Immature natural killer cell (primary cell): Measurements from ENCODE around the gene CIT. TPM values are rescaled to one million over a fixed set of nuclear protein-coding genes. Genes with fewer than 3 reads are reported as not detected.

ENCODE experiments used
- DNase-seq, 3 donors: peaks; one replicate each; pipeline ENCODE4 v3.0.0; 2022; ENCODE audit warnings: mixed read lengths in 1 of 3
- H3K27ac Mint-ChIP-seq, 6 donors: one replicate each; pipeline ENCODE4 v1.8.0; 2020; ENCODE audit warnings: mixed read lengths in 6 of 6, mild to moderate bottlenecking in 5 of 6, inconsistent platforms in 4 of 6, moderate library complexity in 3 of 6
- H3K27me3 Mint-ChIP-seq, 3 donors: one replicate each; pipeline ENCODE4 v1.8.0; 2020 to 2021; ENCODE audit warnings: low read depth in 3 of 3, mild to moderate bottlenecking in 3 of 3, mixed read lengths in 3 of 3, moderate library complexity in 3 of 3, inconsistent platforms in 1 of 3
- H3K36me3 Mint-ChIP-seq, 3 donors: one replicate each; pipeline ENCODE4 v1.8.0; 2020; ENCODE audit warnings: mixed read lengths in 3 of 3, inconsistent platforms in 2 of 3, mild to moderate bottlenecking in 2 of 3
- H3K4me1 Mint-ChIP-seq, 2 donors: one replicate each; pipeline ENCODE4 v1.8.0; 2020; ENCODE audit warnings: inconsistent platforms in 2 of 2, mild to moderate bottlenecking in 2 of 2, mixed read lengths in 2 of 2, moderate library complexity in 1 of 2
- H3K4me3 Mint-ChIP-seq, 5 donors: one replicate each; pipeline ENCODE4 v1.8.0; 2020; ENCODE audit warnings: mild to moderate bottlenecking in 5 of 5, mixed read lengths in 5 of 5, inconsistent platforms in 3 of 5, moderate library complexity in 3 of 5
- H3K9me3 Mint-ChIP-seq, 6 donors: one replicate each; pipeline ENCODE4 v1.8.0; 2020; ENCODE audit warnings: mild to moderate bottlenecking in 6 of 6, mixed read lengths in 6 of 6, inconsistent platforms in 4 of 6, moderate library complexity in 3 of 6
- polyA plus RNA-seq, 3 donors: library from polyadenylated mRNA; unstranded; fragments of 300-500 nt; fragmentation: Illumina TruSeq; gene quantifications; one replicate each; pipeline ENCODE4 v1.2.3, GENCODE V29; 2021

Gene CIT
- polyA plus RNA-seq, 3 donors from 2014 or later = 0.75 TPM; not detected in 2

DNA sequence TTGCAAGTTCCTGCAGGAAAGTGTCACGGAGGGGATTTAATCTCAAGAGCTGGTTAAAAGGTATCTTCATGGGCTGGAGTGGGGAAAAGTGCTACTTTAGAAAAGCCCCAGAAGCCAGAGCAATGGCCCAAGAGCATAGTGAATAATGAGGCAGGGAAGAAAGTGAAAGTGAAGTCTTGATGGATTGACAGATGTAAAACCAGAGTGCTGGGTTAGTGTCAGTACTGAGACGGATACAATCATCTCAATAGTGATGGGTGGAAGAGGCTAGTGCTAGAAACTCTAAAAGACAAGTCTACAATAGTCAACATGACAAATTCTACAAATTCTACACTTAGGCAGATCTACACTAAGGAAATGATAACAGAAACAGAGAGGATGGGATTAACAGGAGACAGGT, 68.1 kb downstream of the CIT start:
- Mint-ChIP-seq H3K27ac (peak overlapping the region in 1 of 6 donors; percentile 19), H3K4me3 (no peak overlapping the region), H3K36me3 (peaks cover 0 to 9% (median 5%) of the 10 kb centered on the region in 3 donors), H3K9me3 (peaks cover 0 to 7% (median 0%) of the 10 kb centered on the region in 6 donors), H3K27me3 (no peaks in the 10 kb centered on the region), H3K4me1 (peaks cover 0 to 8% of the 10 kb centered on the region in 2 donors)
- no peak for DNase-seq

DNA sequence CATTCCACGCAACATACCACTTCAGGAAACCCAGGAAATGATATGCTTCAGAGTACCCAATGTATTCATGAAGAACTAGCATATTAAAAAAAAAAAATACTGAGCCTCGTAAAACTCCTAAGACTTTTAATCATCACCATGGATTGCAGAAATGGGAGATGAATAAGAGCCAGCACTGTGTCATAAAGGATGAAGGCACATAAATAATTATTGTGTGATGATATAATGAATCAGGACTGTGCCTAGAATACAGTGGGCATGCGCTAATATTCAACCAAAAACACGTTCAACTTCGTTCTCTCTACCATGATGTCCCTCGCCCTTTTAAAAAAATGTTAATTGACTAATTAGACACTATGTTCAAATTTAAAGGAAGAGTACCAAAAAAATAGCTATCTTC, 68.7 kb downstream of the CIT start:
- Mint-ChIP-seq H3K4me3 (no peak overlapping the region), H3K36me3 (peaks cover 0 to 9% (median 5%) of the 10 kb centered on the region in 3 donors), H3K27me3 (no peaks in the 10 kb centered on the region), H3K9me3 (peaks cover 0 to 7% (median 0%) of the 10 kb centered on the region in 6 donors), H3K27ac (no peak overlapping the region), H3K4me1 (peaks cover 0 to 8% of the 10 kb centered on the region in 2 donors)
- no peak for DNase-seq

DNA sequence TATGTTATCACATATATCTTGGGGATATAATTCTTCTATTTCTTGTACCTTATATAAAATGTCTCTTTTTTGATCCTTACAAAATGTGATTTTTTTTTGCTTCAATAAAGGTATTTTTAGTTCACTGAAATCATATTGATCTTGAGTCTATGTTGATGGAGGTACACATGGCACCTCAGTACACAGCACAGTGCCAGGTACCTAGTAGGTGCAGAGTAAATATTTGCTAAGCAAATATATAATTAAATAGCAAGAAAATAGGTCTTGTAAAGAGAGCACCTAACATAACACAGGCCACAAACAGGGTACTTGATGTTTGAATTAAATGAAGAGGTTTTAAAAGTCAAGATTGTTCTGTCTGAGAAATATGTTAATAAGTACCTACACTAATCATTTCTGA, 69.7 kb downstream of the CIT start:
- Mint-ChIP-seq H3K27me3 (no peaks in the 10 kb centered on the region), H3K4me3 (no peak overlapping the region), H3K9me3 (peaks cover 0 to 7% (median 0%) of the 10 kb centered on the region in 6 donors), H3K36me3 (peaks cover 0 to 6% (median 5%) of the 10 kb centered on the region in 3 donors), H3K4me1 (peaks cover 0 to 8% of the 10 kb centered on the region in 2 donors), H3K27ac (no peak overlapping the region)
- DNase-seq = no peak

DNA sequence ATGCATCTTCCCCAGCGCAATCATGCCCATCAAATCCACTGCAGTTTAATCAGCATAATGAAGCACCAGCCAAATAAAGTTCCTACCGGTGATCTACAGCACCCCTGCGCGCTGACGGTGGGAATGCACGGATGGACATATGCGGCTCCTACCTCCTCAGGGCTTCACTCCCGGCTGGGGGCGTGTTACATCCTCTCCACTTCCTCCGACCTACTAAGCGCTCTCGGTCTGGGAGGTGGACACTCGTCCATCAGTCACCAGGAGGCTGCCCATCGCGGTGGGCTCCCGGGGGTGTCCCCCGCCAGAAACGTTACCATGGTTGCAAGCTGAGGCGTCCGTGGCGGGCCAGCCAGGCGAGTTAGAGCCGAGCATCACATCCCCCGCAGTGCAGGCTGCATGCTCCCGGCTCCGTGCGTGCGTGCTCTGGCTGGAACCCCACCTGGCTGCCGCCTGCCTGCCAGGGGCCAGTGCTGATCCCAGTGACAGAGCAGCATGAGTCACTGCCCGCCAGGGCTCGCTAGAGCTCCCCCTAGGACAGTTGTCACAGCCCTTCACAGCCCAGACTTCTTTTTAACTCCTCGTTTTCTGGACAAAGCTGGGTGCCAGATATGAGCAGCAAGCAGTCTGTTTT, 73.0 kb downstream of the CIT start:
- H3K4me3 Mint-ChIP-seq = no peak overlapping the region
- H3K9me3 Mint-ChIP-seq = peaks cover 0 to 7% (median 0%) of the 10 kb centered on the region in 6 donors
- peaks cover 0 to 6% (median 5%) of the 10 kb centered on the region in 3 donors for H3K36me3 Mint-ChIP-seq
- H3K4me1 Mint-ChIP-seq = peaks cover 0 to 6% of the 10 kb centered on the region in 2 donors
- DNase-seq = no peak
- no peaks in the 10 kb centered on the region for H3K27me3 Mint-ChIP-seq
- H3K27ac Mint-ChIP-seq = no peak overlapping the region

DNA sequence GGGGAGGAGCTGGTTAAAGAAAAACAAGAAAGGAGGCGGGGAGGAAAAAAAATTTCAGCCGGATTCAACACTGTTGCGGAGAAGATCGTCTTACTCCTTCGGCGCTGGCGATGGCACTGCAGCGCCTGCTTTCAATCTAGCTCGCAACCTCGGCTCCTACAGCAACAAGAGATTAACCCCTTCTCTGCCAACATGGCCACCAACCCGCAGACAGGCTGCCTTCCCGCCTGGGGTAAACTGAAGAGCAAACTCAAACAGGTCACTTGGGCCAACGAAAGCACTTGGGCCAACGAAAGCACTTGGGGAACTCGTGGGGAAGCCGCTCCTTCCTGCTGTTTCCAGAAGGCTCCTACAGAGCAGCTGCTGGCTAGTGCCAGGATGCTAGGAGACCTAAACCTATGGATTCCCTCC, 73.7 kb downstream of the CIT start:
- Mint-ChIP-seq H3K4me3 (no peak overlapping the region), H3K4me1 (no peaks in the 10 kb centered on the region), H3K27me3 (no peaks in the 10 kb centered on the region), H3K9me3 (peaks cover 0 to 7% (median 0%) of the 10 kb centered on the region in 6 donors), H3K36me3 (peaks cover 0 to 6% (median 5%) of the 10 kb centered on the region in 3 donors), H3K27ac (no peak overlapping the region)
- no peak for DNase-seq

DNA sequence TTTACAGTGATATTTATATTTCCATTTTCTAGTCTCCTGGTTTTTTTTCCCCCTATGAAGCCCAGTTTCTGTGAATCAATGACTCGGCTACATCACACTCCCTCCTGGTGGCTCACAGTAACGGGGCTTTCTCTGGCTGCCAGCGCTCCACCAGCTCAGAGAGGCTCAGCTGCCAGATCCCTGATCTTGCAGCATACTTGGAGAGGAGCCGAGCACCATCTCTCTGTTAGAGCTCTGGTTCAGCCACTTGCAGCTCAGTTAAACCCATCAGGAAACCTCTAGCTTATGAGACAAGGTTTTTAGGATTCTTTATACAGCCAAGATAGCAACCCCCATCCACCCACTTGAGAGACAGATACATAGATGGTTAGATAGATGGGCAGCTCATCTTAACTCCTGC, 74.6 kb downstream of the CIT start:
- H3K27ac Mint-ChIP-seq = no peak overlapping the region
- no peaks in the 10 kb centered on the region for H3K4me1 Mint-ChIP-seq
- H3K27me3 Mint-ChIP-seq = no peaks in the 10 kb centered on the region
- H3K4me3 Mint-ChIP-seq = no peak overlapping the region
- H3K36me3 Mint-ChIP-seq = peaks cover 0 to 6% (median 5%) of the 10 kb centered on the region in 3 donors
- H3K9me3 Mint-ChIP-seq = peaks cover 0 to 7% (median 0%) of the 10 kb centered on the region in 6 donors
- no peak for DNase-seq

DNA sequence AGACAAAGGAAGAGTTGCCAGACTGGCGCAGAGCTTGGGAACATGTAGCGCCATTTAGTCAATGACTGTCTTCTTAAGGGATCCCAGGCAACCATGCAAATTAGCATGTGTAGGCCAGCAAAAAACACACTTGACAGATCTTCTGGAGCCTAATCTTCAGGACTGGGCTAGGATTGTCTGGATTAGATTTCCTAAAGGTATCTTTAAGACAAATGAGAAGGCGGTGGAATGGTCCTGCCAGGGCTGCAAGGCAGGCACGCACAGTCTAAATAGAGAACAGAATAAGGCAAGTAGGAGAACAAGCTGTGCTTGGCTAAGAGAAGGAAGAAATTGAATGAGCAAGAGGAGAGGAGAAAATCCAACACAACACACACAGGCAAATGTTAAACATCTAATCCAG, 80.0 kb downstream of the CIT start:
- H3K4me3 Mint-ChIP-seq = no peak overlapping the region
- no peaks in the 10 kb centered on the region for H3K9me3 Mint-ChIP-seq
- no peaks in the 10 kb centered on the region for H3K27me3 Mint-ChIP-seq
- DNase-seq = no peak
- no peaks in the 10 kb centered on the region for H3K4me1 Mint-ChIP-seq
- H3K27ac Mint-ChIP-seq = no peak overlapping the region
- H3K36me3 Mint-ChIP-seq = no peaks in the 10 kb centered on the region

DNA sequence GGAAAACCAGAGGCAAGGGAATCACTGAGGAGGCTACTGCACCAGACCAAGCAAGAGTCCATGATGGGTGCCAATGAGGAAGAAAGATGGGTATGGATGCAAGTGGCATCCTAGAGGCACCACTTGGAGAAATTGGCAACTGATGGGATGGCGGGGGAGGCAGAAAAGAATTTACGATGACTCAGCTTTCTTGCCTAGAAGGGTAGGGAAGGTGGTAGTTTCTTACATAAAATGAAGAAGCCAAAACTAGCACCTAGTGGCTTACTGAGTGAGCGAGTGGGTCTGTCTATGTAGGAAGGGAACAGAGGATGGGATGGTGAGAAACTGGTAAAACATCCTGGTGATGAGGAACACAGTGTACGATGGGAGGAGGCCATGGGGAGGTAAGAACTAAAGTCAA, 80.8 kb downstream of the CIT start:
- H3K27me3 Mint-ChIP-seq = no peaks in the 10 kb centered on the region
- H3K27ac Mint-ChIP-seq = no peak overlapping the region
- H3K9me3 Mint-ChIP-seq = no peaks in the 10 kb centered on the region

DNA sequence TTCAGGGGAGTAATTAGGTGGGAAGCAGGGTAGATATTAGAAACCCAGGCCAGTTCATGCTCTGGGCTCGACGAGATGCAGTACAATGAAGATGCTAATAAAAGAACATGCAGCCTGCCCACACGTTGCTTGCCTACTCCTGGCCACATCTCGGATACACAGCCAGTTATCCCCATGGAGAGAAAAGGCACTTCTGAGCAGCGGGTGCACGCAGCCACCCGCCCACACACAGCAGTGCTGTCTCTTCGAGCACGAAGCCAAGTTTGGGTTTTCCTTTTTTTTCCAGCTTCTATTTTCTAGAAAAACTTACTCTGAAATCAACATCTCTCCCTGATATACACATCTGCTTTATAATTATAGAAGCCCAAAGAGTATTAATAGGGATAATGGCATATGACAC, 85.7 kb downstream of the CIT start:
- H3K4me1 Mint-ChIP-seq = no peaks in the 10 kb centered on the region
- H3K4me3 Mint-ChIP-seq = no peak overlapping the region
- DNase-seq = no peak
- H3K27ac Mint-ChIP-seq = no peak overlapping the region
- H3K36me3 Mint-ChIP-seq = no peaks in the 10 kb centered on the region
- no peaks in the 10 kb centered on the region for H3K9me3 Mint-ChIP-seq
- no peaks in the 10 kb centered on the region for H3K27me3 Mint-ChIP-seq

More for the DNA sequence above, 80.8 kb downstream of the CIT start:
- Mint-ChIP-seq H3K4me3 (no peak overlapping the region), H3K4me1 (no peaks in the 10 kb centered on the region), H3K36me3 (no peaks in the 10 kb centered on the region)
- DNase-seq = no peak

DNA sequence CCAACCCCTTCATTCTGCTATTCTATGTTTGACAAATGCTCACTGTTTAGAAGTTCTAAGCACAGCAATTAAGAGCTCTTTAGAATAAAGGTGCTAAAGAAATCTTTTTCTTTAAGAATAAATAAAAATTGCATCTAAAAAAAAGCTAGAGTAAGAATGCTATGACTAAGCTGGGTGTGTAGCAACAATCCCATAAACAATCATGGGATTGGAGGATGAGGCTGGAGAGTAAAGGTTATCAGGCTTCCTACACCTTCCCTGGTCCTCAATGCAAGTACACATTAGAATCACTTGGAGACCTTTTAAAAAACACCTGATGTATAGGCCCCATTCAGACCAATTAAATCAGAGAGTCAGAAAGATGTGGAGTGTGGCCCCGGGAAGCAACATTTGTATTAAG, 88.3 kb downstream of the CIT start:
- H3K36me3 Mint-ChIP-seq = peaks cover 0 to 5% (median 0%) of the 10 kb centered on the region in 3 donors
- no peak overlapping the region for H3K4me3 Mint-ChIP-seq
- H3K27ac Mint-ChIP-seq = no peak overlapping the region
- DNase-seq = no peak
- no peaks in the 10 kb centered on the region for H3K27me3 Mint-ChIP-seq
- H3K9me3 Mint-ChIP-seq = no peaks in the 10 kb centered on the region
- H3K4me1 Mint-ChIP-seq = no peaks in the 10 kb centered on the region

DNA sequence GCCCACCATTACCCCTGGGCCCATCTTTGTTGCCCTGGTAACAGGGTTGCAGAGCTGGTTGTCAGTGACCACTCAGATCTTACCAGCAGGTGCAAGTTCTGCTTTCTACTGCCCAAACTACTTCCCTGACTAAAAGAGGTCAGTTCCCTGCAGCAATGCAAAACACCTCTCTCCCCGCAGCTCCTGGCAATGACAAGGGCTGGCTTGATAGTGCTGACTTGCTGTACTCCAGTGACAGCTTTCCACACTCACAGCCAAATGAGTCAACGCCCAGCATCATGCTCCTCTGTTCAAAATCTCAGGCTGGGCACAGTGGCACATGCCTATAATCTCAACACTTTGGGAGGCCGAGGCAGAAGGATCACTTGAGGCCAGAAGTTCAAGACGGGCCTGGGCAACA, 90.6 kb downstream of the CIT start:
- Mint-ChIP-seq H3K4me3 (no peak overlapping the region), H3K27ac (no peak overlapping the region), H3K36me3 (peaks cover 0 to 5% (median 0%) of the 10 kb centered on the region in 3 donors), H3K4me1 (no peaks in the 10 kb centered on the region), H3K9me3 (no peaks in the 10 kb centered on the region), H3K27me3 (no peaks in the 10 kb centered on the region)
- no peak for DNase-seq

DNA sequence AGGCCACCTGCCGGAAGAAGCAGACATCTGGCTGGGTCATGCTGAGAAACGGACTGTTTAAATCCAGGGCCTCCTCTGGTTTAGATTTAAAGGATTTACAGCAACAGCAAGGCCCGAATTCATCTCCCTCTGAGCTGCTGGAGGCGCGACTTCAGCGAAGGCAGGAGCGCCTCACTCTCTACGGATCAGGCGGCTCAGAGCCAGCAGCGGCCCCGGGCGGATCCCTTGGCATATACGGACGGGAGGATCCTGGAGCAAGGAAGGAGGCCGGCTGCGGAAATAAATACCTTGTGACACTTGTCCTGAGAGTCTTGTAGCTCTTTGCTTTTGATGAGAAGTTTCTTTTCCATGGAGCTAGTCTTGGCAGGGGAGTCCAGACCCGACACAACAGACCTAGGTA, 92.4 kb downstream of the CIT start:
- DNase-seq = no peak
- no peaks in the 10 kb centered on the region for H3K9me3 Mint-ChIP-seq
- H3K4me1 Mint-ChIP-seq = no peaks in the 10 kb centered on the region
- H3K27me3 Mint-ChIP-seq = no peaks in the 10 kb centered on the region
- no peak overlapping the region for H3K4me3 Mint-ChIP-seq
- peaks cover 0 to 5% (median 0%) of the 10 kb centered on the region in 3 donors for H3K36me3 Mint-ChIP-seq
- no peak overlapping the region for H3K27ac Mint-ChIP-seq

DNA sequence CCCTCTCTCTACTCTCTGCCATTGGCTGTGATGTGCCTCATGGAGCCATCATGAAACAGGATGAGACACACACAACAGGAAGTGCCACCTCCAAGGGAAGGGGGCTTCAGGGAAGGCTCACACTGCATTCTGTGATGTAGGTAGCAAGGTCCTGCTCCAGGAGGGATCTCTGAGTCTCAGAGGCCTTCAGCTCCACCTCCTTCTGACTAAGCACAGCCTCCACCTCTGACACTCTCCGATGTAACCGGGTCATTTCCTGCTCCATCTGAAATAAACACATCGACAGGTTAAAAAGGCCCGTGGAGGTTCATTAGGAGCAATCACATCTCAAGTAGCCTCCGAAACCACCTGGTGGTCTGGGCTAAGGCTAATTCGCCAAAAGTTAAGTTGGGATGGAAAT, 93.3 kb downstream of the CIT start:
- Mint-ChIP-seq H3K4me1 (no peaks in the 10 kb centered on the region), H3K27ac (no peak overlapping the region), H3K9me3 (no peaks in the 10 kb centered on the region), H3K27me3 (no peaks in the 10 kb centered on the region), H3K4me3 (no peak overlapping the region), H3K36me3 (peaks cover 0 to 5% (median 0%) of the 10 kb centered on the region in 3 donors)
- DNase-seq = no peak

DNA sequence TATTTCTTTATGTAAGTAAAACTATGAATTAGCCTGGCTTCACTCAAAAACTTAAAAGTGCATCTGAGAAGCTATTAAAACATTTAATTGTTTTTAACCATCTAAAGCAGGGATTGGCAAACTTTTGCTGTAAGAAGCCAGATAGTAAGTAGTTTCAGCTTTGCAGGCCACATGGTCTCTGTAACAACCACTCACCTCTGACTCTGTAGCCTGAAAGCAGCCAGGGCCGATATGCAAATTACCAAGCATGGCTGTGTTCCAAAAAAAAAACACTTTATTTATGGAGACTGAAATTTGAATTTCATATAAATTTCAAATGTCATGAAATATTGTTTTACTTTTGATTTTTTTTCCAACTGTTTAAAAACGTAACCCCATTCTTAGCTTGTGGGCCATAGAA, 95.3 kb downstream of the CIT start:
- DNase-seq = no peak
- Mint-ChIP-seq H3K27me3 (no peaks in the 10 kb centered on the region), H3K27ac (no peak overlapping the region), H3K4me3 (no peak overlapping the region), H3K4me1 (no peaks in the 10 kb centered on the region), H3K9me3 (no peaks in the 10 kb centered on the region), H3K36me3 (peaks cover 0 to 5% (median 0%) of the 10 kb centered on the region in 3 donors)

DNA sequence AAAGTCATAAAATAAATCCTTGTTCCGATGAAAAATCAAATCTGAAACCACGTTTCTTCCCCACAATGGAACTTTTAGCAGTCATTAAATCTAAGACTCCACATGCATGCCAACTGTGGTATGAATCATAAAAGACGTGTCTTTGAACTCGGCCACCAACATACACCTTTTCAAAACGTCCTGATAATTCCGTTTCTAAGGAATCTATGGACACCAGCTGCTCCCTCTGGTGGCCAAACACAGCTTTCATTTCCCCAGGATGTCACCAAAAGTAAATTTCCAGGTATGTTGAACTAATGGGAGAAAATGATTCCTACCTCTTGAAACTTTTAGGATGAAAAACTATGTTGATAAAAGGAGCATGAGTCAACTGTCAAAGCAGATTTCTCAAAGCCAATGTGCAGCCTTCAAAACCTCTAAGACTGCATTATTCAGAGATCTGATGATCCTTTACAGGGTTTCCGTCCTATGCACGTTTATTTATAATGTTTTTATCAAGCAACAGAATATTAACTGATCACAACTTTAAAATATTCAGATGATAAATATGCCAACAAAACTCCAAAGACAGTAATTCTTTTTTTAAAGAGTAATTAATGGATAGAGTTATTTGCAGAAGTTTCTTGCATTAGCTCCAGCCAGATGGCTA, 96.2 kb downstream of the CIT start:
- no peak for DNase-seq
- H3K27ac Mint-ChIP-seq = no peak overlapping the region

More for the DNA sequence above, 96.2 kb downstream of the CIT start:
- Mint-ChIP-seq H3K4me3 (no peak overlapping the region), H3K9me3 (no peaks in the 10 kb centered on the region), H3K27me3 (no peaks in the 10 kb centered on the region), H3K4me1 (no peaks in the 10 kb centered on the region), H3K36me3 (peaks cover 0 to 5% (median 0%) of the 10 kb centered on the region in 3 donors)
